Stimulated activated CD4-positive, alpha-beta T cell treated with anti-CD3 and anti-CD28 coated beads, Interleukin-15, amount 100 ng/mL, for 24 hours (primary cell): ENCODE measurements around the gene DNAJC2.
"Not testable (repeated sequence)": the region's sequence is repeated elsewhere in the genome, so short reads cannot be mapped to it uniquely, and the experiment has no call there.

Experiments
- DNase-seq: peaks from one replicate; pipeline ENCODE4 v3.0.0-alpha.2; 2020

Gene DNAJC2

DNA sequence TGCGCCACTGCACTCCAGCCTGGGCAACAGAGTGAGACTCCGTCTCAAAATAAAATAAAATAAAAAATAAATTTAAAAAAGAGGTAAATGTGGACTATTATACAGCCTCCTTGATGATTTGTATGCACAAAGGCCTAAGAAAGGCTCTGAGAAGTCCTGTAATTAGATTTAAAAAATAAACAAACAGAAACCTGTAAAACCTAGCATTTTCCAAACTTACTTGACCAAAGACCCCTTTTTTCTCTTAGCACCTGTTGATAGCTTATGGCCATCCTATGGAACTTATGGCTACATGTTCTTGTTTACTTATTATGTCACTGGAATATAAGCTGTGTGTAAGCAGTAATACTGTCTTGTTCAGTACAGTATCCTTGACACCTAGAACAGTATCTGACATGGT lies 5.7 kb downstream of the DNAJC2 start:
- DNase-seq = no peak

DNA sequence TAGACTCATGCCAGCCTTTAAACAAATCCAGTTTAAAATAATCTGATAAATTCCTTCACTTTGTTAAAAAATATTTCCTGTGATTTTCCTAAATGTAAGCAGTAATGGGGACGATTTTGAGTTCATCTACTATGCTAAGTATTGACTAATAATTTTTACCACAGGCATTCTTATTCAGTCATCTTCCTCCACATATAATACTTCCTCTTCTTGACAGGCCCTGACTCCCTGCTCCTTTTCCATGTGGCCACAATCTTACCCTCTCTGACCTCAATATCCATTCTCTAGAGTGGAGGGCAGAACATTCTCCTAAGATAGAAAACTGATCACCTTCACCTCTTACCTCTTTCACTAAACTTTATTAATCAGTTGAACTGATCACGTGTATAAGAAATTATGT lies 7.8 kb downstream of the DNAJC2 start:
- no peak for DNase-seq

DNA sequence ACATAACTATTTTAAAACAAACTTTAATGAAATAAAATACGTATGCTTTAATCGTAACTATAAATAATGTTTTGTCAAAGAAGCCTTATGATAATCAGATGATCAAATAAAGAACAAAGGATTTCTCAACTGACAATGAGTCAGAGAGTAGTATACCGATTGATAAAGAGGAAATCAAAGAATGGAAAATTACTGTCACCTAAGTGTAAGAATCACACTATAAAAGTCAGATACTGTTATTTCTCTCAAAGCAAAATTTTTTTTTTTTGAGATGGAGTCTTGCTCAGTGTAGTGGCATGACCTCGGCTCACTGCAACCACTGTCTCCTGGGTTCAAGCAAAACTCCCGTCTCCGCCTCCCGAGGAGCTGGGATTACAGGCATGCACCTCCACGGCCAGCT lies 18.8 kb downstream of the DNAJC2 start:
- DNase-seq = peak; percentile 16

DNA sequence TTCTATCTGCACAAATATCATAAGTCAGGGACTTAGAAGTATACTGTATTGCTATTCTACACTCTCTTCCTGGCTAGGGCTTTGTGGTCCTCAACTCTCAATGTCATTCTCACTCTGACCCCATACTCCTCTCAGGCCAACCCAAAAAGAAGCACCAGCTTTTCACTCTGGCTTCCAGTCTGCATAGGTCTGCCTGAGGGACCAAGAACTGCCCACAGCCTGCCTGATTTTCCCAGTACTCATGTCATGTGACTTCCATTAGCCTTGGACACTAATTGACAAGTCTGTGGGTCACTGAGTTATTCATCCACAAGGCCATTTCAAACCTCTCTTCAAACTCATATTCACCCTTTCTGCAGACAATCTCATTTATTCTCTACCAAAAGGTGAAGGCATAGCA lies 27.6 kb downstream of the DNAJC2 start:
- no peak for DNase-seq

DNA sequence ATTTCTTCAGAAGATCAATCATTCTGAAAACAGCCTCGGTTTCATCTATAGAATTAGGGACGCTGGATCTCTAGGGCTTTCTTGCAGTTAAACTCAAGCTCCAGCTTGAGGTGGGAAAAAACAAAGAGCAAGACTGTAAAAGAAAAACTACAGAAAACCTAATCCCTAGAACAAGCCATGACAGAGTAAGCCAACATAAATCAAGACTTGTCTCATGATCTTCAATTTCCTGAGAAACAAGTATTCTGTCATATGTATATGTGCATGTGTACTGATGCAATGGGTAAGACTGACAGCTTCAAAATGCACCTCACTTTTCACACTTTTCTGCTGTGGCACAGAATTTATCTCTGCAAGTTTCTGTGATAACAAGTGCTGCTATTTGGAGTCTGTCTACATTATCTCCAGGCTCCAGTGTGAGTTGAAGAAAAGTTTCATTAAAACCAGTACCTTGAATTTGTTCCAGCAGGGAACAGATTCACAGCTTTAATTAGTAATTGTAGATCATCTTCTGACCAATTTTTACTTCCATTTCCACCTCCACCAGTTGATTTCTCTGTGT lies 28.1 kb downstream of the DNAJC2 start:
- DNase-seq = no peak

DNA sequence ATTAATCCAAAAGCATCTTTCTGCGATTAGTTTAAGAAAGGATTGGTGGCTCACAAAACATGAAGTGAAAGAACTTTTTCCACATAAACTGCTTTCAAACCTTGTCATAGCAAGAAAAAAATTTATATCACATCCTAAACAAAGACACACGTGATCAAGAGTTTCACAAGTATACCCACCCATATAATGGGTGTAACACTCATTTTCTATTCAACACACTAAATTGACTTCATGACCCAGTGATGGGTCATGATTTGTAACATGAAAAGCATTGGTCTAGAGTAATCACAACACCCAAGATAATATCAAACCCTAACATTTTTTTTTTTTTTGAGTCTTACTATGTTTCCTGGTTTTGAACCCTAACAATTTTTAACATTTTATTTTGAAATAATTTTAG lies 29.7 kb downstream of the DNAJC2 start:
- DNase-seq = no peak

DNA sequence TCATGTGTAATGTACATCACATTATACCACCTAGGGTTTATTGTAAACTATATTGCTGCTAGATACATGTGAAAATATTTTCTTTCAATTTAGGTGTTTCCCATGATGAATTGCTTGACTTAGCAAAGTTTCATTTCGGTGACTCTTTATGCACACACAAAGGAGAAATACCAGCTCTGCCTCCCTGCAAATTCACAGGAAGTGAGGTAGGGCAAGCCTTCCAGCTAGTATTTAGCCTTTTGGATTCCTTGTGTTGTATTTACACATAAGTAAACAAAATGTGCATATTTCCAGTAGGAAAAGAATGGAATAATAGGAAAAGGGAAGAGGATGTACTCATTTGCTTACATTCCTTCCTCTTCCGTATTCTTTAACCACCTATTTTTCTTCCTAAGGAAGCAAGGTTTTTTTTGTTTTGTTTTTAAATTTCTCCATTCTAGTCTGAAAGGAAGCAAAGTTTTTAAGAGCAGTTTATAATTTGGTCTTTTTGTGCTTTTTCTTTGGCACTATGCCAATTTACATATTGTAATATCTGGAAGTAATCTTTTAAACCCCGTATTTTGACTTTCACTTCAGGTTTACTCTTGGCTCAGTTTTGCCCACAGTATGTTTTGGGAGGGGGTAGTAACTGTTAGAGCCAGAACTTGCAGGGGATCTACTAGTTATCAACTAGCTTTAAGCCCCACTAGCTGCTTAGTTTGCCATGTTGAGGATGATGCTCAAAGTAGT lies 36.9 kb downstream of the DNAJC2 start:
- DNase-seq = no peak

DNA sequence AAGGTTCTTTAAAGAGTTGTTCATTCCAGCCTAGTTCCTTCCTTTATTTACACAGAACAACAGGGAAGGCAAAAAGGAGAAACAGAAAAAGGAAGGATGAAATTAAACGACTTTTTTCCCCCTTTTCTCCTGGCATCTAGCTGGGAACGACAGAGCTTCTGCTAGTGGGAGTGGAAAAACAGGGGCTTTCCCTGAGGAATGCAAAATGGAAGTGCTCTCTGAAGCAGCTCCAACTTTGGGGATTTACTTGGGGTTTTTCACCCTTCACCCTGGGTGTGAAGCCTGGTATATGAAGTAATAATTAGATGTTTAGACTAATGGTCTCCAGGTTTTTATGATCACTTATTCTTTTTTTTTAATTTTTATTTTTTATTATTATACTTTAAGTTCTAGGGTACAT lies 43.1 kb downstream of the DNAJC2 start:
- DNase-seq = no peak

DNA sequence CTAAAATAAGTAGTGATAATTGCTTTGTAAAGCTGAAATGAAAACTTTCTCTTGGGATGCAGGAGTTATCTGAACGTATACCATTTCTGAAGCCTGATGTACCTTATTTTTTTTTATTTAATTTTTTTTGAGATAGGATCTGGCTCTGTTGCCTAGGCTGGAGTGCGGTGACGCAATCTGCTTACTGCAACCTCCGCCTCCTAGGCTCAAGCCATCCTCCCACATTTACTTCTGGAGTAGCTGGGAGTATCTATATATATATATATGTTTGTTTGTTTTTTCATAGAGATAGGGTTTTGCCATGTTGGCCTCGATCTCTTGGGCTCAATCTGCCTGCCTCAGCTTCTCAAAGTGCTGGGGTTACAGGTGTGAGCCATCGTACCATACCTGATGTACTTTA lies 44.9 kb downstream of the DNAJC2 start:
- DNase-seq = no peak

DNA sequence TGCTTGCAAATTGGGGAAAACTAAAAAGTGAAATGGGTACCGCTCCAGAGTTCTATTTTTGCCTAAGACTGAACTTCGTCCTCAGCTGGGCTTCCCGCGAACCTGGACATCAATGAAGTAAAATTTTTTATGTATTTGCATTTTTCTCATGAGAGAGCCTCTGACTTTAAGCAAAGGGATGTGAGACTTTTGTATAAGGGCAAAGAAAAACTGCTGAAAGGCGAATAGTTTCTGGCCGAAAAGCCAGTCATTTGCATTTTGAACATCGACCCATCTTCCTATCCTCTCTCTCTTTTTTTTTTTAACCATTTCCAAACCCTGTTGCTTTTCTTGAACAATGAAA lies 46.8 kb downstream of the DNAJC2 start:
- DNase-seq = no peak

DNA sequence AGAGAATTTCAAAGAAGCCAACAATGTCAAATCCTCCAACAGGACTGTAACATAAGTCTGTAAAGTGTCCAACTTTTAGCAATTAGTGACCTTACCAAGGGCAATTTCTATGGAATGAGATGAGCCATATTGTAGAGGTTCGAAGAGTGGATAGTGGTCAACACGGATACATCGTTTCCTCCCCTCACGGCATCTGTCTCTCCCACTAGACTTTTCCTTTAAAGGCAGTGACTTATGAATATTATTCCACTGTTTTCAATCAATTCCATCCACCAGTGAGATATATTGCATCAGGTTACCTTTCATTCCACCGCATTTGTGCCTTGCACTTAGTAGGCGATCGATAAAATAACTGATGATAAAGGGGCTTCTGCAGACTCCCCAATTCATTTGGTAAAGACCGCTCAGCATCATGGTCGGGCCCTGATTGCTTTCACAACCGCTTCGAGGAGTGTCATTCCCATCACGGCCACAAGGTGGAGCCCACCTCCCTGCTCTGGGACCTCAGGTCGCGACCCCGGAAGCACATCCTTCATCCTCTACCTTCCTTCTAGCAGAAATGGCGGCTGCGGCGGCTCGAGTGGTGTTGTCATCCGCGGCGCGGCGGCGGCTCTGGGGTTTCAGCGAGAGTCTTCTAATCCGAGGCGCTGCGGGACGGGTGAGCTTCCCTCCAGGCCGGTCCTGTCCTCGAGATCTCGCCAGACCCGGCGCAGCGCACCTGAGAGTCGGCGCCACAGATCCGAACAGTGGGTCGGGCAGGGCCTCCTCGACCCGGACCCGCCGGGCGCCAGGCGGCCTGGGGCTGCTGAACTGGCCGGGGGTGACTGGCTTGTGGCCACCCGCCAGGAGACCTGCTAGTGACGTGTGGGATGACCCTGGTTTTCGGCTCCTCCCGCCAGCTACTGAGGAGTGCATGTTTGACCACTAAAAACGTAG lies 47.4 kb downstream of the DNAJC2 start, which contains the start of gene PMPCB:
Gene PMPCB, plus strand, starts transcription at position 535 of the 936 bp plus-strand sequence. Its CDS starts 25 bp downstream, at position 560.
- DNase-seq = peak; percentile 98

DNA sequence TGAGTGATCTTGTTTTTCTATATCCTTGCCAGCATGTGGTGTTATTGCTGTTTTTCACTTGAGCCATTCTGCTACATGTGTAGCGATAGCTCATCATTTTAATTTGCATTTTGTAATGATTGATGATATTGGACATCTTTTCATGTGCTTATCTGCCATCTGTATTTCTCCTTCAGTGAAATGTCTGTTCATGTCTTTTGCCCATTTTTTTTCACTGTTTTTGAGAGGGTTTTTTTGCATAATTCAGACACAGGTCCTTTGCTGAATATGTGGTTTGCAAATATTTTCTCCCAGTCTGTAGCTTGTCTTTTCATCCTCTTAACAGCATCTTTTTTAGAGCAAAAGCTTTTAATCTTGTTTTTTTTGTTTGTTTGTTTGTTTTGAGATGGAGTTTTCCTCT lies 51.0 kb downstream of the DNAJC2 start:
- DNase-seq = no peak

DNA sequence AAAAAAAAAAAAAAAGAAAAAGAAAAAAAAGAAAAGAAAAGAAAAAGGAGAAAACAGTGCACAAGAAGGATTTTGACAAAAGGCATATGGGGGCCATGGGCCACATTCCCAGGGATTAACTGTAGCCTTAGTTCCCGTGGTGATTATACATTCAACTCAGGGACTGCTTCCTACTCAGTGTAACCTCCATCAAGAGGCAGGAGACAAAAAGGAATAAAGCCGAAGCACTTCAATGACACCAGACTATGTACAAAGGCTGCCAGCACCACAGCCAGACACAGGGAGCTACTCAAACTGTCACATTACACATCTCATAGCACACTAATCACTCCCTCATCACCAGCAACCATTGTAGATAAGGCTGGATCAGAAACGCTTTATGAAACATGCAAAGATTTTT lies 52.4 kb downstream of the DNAJC2 start:
- no peak for DNase-seq

DNA sequence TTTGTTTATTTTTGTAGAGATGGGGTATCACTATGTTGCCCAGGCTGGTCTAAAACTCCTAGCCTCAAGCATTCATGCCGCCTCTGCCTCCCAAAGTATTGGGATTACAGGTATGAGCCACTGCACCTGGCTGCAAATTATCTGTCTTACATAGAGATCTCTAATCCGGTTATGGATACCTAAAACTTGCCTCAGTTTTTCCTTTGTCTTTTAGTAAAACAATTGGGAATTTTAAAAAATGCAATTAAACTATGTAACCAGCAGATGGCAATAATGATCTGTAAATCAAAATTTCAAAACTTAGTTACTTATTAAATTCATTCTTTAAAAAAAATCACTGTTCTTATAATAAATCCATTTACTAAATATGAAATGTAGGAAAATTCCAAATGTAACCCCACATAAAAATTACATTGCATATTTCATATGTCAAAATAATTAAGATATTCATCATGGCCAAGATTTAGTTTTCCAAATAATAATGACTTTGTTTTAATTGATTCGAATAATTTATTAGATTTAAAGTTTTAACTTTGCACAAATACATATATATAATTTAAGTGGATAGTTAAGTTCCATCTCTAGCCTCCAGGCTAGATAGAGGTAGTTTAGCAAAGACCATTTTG lies 61.7 kb downstream of the DNAJC2 start:
- DNase-seq = not testable (repeated sequence)

DNA sequence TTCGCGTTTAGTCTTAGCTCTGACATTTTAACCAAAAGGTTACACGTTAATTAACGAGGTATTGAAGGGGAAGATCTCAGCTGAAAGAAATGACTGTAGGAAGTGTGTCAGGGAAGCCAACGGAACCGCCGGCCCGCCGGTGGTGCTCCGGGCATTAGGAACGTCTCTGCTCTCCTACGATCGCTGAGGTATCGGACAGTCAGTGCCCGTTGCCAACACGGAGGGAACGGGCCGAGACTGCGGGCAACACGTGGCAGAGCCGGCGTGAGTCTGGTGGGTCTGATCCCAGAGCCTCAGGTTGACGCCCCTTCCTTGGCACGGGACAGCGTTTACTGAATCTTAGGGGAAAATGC lies 63.8 kb downstream of the DNAJC2 start:
- peak; percentile 37 for DNase-seq

DNA sequence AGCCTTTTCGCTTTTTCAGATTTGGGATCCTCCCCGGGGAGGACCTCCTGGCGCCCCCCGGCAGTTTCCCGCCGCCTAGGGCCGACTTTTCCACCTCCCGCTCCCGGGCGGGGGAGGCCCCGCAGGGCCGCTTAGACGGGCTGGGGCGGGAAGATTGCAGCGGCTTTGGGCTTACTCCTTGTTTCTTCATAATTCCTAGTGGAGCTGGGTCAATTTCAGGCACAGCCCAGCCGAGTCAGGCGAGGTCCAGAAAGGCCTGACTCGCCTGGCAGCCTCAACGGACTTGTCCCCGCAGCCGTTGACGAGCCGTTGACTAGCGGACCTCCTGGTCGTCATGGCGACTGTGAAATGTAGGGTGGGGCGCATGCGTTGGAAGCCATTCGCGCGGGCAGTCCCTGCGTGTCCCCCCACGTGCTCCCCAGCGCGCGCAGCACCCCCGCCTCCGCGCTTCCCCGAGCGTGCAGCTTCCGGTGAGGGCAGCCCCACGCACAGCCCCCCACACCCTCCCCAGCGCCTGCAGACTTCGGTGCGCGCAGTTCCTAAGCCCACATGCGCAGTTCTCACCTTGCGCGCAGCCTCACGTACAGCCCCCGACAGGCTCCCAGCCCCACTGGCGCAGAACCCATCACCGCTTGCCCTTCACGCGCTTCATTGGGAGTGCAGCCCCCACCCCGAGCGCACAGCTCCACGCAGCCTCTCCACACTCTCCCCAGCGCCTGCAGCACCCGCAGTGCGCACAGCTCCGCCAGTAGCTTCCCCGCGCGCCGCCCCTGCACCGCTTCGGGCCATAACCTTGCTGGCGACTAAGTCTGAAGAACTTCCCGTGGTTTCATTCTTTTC lies 64.4 kb downstream of the DNAJC2 start:
- peak; percentile 92 for DNase-seq

DNA sequence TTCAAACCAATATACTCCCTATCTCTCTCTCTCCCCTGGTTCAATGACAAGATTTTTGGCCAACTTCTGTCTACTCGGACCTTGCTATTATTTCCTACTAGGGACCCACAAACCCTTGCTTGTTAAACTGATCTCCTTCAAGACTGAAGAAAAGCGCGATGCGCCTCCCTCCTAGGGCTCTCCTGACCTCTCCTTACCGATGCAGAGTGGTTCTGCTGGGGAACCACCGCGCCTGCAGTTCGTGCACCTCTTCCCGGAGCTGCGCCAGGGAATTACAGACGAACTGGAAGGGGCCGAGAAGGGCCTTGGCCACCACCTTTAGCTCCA lies 65.0 kb downstream of the DNAJC2 start:
- DNase-seq = not testable (repeated sequence)

DNA sequence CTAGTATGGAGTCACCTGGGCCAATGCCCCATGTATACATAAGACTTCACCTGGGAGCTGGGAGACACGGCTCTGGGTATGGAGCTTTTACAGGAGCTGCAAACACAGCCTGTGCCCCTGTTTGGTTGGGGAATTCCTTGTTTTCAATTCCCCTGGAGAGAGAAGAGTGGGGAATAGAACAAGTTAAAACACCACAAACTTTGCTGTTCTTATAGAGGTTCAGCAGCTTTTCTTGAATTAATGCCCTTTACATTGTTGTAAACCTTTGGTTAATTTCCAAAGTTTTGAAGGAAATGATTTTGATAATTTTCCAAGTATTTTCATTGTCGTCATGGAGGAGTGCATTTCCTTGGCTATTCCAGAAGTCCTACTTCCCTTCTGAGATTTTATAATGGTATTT lies 66.4 kb downstream of the DNAJC2 start:
- not testable (repeated sequence) for DNase-seq

DNA sequence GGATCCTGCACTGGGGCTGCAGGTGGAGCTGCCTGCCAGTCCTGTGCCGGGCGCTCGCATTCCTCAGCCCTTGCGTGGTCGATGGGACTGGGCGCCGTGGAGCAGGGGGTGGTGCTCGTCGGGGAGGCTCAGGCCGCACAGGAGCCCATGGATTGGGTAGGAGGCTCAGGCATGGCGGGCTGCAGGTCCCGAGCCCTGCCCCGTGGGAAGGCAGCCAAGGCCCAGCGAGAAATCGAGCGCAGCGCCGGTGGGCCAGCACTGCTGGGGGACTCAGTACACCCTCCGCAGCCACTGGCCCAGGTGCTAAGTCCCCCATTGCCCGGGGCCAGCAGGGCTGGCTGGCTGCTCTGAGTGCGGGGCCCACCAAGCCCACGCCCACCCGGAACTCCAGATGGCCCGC lies 69.7 kb downstream of the DNAJC2 start:
- DNase-seq = not testable (repeated sequence)

DNA sequence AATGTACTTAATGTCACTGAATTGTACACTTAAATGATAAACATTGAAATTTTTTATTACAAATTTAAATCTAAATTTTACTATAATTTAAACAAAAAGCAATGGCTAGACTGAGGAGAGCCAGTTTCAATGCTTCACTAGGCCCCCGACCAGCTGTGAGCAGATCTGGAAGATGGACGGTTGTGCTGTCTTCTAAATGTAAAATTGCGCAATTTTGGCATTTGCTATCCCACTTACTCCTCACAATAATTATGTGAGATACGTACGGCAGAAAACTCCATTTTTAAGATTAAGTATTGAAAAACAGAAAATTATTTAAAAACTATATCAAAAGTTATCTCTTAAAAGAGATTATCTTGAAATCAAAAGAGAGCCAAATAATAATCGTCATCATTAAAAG lies 71.2 kb downstream of the DNAJC2 start:
- DNase-seq = not testable (repeated sequence)

DNA sequence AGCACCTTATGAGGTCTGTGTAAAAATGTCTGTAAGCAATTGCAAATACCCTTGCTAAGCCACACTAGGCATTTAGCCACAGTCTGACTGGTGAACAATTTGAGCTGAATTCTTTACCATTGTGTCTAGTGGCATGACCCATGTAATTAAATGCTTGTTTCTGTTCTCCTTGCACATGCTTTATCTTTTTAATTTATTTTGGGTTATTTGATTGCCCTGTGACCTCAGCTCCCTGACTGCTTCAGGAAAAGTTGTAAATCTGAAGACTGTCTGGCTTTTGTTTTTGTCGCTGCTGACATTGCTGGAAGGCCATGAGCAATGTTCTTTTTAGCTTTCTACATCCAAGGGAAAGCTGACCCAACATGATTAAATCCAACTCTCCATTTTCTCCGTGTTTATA lies 78.3 kb downstream of the DNAJC2 start:
- DNase-seq = not testable (repeated sequence)

DNA sequence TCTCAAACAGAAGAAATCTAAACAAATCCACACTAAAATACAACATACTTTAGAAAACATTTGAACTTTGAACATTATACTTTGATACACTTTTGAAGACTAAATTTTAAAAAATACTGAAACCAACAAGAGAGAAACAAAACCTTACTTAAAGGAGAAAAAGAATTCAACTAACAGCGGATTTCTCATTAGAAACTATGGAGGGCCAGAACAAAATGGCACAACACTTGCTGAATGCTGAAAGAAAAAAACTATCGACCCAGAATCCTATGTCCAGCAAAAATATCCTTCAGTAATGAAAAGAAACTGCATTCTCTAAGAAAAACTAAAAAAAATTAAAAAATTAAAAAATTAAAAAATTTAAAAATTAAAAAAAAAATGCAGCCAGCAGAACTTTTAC lies 80.5 kb downstream of the DNAJC2 start:
- not testable (repeated sequence) for DNase-seq
